Measurements from ENCODE around the gene RNF213.

The RNF213 gene

DNA sequence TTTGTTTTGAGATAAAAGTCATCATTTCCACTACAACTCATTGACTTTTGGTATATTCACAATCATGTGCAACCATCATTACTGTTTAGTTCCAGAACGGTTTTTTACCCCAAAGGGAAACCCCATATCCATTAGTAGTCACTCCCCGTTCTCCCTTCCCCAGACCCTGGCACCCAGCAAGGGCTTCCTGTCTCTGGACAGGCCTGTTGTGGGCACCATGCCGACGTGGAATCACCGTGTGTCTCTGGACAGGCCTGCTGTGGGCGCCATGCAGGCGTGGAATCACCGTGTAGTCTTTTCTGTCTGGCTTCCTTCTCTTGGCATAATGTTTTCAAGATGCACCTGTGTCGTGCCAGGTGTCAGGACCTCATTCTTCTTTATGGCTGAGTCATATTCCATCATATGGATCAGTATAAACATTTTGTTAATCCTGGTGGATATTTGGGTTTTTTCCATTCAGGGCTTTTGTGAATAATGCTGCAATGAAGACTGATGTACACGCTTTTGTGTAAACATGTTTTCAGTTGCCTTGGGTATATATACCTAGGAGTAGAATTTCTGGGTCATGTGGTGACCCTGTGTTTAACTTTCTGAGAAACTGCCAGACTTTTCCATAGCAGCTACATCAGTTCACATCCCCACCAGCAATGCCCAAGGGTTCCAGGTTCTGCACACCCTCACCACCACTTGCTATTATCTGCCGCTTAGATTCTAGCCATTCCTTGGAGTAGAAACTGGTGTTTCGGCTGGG is 173.4 kb downstream of the RNF213 start:
- DNase-seq (ENCODE audit: low spot score), result no peak

DNA sequence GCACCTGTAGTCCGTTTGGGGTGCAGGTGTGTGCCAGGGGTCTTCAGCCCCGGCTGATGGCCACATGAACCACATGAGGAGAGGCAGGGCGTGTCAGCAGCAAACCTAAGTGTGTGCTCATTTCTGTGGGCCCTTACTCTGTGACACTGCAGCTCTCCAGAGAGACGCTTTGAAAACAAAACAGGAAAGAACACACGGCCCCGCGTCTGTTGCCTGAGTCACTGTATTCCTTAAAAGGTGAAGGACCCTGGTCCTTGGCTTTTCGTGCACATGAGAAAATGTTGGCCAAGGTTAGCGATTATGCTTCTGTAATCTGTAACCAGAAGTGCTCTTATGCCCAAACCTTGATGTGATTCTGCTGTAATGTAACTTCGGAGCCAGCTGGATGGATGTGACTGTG is 176.9 kb downstream of the RNF213 start:
- DNase-seq (ENCODE audit: low spot score), result no peak

DNA sequence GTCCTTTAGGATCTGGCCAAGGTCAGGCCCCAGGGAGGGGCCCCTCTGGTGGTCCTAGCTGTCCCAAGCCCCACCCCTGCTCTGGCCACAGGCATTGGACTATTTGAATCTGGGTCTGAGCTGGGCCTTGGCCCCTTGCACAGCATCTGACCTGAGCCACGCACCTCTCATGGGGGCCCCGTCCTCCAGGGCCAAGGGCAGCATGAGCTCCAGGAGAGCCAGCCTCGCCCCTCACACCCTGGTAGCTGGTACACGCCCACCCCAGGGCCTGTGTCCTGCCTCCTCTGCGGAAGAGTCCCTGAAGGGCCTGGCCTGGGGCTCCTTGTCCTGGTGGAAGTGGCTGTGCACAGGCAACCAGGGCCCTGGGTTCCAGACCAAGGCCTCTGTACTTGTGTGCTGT is 178.2 kb downstream of the RNF213 start:
- no peak for DNase-seq (ENCODE audit: low spot score)

DNA sequence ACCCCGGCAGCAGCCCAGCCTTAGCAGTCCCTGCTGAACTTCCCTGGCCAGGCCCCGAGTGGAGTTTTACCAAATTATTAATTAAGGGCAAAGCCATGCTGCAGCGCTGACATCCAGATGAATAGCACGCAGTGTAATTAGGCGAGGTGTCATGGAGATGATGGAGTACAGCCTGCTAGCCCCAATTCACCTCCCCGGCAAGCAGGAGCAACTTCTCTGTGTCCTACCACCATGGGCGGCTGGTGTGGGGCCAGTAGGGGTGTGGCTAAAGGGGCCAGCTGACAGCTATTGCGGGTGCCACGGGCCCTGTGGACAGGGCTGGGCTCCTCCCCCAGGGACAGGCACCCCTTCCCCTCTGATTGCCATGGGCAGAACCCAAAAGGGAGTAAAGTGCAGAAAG is 178.8 kb downstream of the RNF213 start:
- no peak for DNase-seq (ENCODE audit: low spot score)

DNA sequence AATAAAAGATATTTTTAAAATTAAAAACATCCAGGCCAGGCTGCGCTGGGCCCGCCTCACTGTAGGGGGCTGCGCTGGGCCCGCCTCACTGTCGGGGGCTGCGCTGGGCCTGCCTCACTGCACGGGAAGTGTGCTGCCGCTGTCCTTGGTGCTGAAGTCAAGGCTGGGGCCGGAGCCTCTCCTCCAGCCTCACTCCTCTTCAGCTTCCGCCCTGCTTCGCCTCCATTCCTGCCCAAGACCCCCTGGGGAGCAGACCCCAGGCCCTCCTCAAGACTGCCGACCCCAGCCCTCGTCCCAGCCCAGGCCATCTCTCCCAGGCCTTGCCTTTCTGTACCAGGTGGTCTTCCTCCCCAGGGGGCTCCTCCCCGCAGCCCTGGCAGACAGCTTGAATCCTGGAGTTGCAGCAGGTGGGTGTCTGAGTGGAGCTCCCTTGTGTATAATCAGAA is 180.5 kb downstream of the RNF213 start:
- DNase-seq (ENCODE audit: low spot score), result peak; percentile 94

DNA sequence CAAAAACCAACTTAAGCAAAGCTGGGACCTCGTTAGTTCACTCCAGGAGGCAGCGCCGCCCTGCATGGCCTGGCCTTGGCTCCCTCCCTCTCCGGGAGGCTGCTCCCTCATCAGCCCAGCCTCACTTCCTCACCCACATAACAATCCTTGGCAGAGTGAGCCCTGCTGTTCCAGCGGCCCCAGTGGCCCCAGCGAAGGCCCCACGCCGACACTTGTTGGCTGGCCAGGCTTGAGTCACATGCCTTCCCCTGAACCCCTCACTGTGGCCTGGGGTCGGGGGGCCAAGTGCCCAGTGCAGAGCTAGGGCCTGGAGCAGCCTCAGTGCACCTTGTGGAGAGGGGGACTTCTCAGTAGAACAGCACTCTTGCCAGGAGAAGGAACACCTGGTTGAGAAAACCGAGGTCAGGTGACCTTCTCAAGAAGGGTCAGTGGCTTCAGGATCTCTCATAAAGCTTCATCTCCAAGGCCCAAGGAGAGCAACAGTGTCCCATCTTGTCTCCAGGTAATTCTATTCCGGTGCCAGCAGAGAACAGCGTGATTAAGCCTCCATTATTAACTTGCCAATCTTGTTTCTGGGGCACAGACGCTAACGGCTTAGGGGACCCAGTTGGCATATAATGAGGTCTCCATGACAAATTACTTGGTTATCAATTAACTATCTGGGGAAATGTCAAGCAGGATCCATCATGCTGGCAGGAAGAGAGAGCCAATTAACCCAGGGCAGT is 181.1 kb downstream of the RNF213 start:
- DNase-seq (ENCODE audit: low spot score), result no peak

DNA sequence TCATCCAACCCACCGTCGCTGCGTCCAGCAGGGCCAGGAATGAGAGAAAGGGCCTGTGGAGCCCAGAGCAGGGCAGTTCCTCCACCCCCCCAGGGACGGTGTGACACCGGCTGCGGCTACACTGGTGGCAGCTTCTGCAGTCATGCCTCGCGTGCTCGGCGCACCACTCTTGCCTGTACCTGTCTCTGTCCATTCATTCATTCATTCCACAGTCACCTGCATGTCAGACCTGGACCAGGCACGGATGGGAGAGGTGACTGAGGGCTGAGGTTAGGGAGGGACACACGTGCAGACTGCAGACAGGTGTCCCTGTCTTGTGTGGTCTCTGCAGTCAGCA is 181.6 kb downstream of the RNF213 start:
- DNase-seq (ENCODE audit: low spot score), result no peak

DNA sequence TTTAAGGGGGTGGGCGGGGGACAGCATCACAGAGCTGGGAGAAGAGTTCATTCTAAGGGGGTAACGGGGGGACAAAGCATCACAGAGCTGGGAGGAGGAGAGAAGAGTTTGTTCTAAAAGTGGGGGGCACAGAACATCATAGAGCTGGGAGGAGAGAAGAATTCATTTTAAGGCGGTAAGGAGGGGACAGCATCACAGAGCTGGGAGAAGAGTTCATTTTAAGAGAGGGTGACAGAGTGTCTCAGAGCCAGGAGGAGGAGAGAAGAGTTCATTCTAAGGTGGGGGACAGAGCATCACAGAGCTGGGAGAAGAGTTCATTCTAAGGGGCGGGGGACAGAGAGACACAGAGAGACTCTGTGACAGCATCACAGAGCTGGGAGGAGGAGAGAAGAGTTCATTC is 182.1 kb downstream of the RNF213 start:
- no peak for DNase-seq (ENCODE audit: low spot score)

DNA sequence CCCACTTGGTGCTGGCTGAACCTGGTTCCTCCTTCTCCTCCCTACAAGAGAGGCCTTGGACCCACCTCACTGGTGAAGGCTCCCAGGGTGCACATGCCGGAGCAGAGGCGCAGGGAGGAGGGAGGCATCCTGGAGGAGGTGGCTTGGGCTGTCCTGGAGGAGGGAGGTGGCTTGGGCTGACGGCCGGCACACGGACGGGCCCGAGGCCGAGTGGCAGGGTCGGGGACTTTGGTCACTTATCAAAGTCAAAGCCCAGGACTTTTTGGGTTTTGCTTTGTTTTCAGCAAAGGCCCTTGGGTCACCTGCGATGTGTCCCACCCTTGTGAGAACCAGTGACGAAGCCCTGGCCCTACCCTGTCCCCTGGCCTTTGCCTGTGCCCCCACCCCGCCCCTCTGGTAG is 182.8 kb downstream of the RNF213 start:
- DNase-seq (ENCODE audit: low spot score), result no peak

DNA sequence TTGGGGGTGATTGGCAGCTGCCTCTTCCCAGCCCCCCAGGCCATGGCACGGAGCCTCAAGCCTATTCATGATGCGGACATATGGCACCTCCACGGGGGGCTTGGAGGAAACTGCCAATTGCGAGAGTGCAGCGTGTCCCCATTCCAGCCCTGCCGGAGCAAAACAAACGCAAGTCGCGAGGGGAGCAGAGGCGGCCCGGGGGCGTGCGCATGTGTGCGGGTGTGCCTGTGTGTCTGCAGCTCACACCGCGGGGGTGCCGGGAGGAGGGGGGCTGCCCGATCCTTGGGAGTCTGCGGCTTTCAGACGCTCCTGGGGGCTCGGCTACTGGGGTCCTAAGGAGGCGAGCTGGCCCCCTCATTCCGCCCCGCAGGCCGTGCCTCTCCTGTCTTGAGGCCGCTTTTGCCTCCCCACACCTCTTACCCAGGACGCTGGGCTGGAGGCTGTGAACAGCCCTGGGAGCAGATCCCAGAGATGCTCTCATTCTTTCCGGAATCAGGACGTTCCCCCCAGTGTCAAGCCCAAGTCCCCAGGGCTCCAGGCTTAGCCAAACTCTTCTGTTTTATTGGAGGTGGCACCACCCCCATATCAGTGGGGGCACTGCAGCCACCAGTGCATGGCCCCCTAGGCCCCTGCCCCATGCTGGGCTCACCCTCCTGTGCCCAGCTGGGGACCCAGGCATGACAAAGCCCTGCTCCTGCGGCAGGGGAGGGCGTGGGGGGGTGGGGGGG is 183.4 kb downstream of the RNF213 start:
- no peak for DNase-seq (ENCODE audit: low spot score)

DNA sequence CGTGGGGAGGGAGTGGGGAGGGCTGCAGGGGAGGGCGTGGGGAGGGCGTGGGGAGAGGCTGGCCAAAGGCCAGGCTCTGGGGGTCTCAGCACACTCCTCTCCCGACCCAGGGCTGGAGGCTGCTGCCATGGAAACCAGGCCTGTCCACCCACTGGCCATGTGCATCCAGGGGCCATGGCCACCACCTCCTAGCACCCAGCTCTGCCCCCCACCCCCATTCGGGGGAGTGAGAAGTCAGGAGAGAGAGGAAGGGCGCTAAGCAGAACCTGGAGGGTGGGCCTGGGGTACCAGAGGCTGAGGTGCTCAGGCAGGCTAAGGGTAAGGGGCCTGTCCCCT is 184.0 kb downstream of the RNF213 start:
- DNase-seq (ENCODE audit: low spot score), result no peak

DNA sequence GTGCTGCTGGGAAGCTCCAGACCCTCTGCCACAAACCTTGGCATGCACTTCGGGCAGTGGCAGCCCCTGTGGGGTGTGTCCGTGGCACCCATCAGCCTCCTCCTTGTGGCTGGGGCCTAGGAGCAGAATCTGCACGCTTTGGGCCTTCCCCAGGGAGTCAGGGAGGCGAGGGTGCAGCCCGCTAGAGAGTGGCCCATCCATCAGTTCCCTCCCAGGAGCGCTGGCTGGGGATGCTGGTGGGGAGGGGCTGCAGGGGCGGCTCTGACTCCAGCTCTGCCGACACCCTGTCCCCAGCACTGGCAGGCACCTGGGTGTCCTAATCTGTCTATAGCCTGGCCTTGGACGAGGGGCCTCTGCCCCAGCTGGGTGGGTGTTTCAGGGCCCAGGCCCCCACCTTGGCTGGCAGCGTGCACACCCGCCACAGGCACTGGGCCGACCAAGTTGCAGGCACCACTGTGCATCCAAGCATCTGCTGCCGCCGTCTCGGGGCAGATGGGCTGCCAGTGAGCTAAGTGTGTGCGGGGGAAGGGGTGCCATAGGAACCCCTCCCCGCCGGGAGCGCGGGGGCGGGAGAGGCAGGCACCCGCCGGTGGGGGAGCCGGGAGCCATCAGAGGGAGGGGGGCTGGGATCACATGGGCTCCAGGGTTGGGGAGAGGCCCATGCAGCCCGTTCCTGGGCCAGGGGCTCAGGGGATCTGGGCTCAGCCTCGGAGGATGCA is 184.5 kb downstream of the RNF213 start:
- no peak for DNase-seq (ENCODE audit: low spot score)

DNA sequence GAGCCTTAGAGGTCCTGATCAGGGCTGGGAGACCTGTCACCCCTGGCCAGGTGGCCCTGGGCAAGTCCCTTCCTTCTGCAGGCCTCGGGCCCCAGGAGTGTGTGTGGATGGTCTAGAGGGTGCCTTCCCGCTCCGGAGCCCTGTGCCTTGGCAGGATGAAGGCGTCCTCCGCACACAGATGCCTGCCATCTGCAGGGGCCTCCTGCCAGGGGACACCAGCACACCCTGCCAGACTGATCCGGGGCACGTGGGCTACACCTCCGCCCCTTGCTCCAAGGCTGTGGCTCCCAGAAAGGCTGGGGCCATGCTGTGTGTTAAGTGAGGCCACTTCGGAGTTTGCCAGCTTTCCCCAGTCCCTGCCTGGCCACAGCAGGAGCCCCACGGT is 185.1 kb downstream of the RNF213 start:
- no peak for DNase-seq (ENCODE audit: low spot score)

DNA sequence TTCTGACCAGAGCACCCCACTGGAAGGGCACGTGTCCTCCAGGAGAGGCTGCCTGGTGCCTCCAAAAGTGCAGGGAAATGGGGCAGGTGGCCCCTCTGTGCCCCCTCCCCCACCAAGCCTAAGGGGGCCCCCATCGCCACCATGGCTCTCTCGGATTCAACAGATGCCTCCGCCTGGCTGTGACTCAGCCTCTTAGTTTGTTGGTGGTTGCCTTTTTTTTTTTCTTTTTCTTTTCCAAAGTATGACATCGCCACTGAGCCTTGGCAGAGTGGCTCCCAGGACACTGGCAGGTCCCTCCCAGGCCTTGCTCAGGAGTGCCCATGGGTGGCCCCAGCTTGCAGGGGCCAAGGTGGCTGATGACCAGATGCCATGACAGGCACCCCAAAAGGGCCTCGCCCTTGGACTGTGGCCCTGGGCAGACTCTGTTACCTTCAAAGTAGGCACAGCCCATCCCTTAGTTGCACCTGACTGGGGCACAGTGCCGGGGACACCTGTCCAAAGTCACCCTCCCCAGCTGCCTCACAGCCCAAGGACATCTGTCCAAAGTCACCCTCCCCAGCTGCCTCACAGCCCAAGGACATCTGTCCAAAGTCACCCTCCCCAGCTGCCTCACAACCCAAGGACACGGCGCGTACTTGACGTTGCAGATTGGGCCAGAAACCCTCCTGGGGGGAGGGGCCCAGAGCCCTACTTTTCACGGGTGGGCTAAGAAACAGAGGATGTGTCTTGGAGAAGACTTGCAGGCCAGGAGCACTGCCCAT is 186.2 kb downstream of the RNF213 start:
- no peak for DNase-seq (ENCODE audit: low spot score)

DNA sequence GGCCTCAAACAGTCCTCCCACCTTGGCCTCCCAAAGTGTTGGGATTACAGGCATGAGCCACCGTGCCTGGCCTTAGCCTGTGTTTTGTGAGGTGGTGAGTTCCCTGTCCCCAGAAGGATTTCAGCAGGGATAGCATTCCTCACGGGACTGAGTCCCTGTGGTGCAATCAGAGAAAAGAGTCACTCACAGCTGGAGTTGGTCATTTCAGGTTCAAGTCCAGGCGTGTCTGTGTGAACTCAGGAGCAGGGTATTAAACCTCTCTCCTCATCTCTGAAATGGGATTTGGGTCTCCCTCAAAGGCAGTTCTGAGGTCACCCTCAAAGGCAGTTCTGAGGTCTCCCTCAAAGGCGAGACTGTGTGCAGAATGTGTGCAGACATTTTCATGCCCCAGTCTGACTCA is 187.1 kb downstream of the RNF213 start:
- no peak for DNase-seq (ENCODE audit: low spot score)

All from ecto neural progenitor cell (in vitro differentiated cells).